Endothelial cell of umbilical vein (primary cell): ENCODE results near the gene CEP85L. TPM values are rescaled to one million over a fixed set of nuclear protein-coding genes. Genes with fewer than 3 reads are reported as not detected.

Experiments
- BruUV-seq: library from RNA; stranded (reverse); fragments of 400-500 nt; replicated peaks from 2 replicates; lab custom pipeline; 2021; lab: Mats Ljungman, UMichigan
- CTCF ChIA-PET: fragments of 300-600, 350-600 bp; sonication (Branson Sonifier 250); formaldehyde crosslinking; loops from one replicate; lab custom pipeline; 2021; ENCODE audit warnings: antibody characterized with exemption, inconsistent platforms; lab: Charles Lee
- POLR2A ChIA-PET: fragments of 300-600, 350-600 bp; sonication (Branson Sonifier 250); formaldehyde crosslinking; loops from one replicate; lab custom pipeline; 2021; ENCODE audit warnings: antibody characterized with exemption, inconsistent platforms; lab: Charles Lee
- DNase-seq: peaks from one replicate; pipeline ENCODE4 v3.0.0-alpha.2; 2011; ENCODE audit warnings: low read depth, low spot score
- FAIRE-seq: peaks from 2 replicates; lab custom pipeline; 2011; peaks lifted over from hg19 to GRCh38; lab: Jason Lieb, UNC
- H2AFZ ChIP-seq: 2 replicates; pipeline ENCODE4 v1.6.0; 2012; ENCODE audit warnings: low read depth, low read length, control low read depth, inconsistent platforms
- H3K27ac ChIP-seq: 2 replicates; pipeline ENCODE4 v1.5.1; 2011; ENCODE audit warnings: low read depth, mild to moderate bottlenecking, control low read depth, low read length, moderate library complexity; ENCODE audit not compliant: insufficient read depth
- H3K27me3 ChIP-seq, 2 experiments: 2 replicates each; pipeline versions ENCODE4 v1.6.0 to v1.6.1; 2011; ENCODE audit warnings: low read length in 2 of 2, mixed read lengths in 1 of 2; ENCODE audit not compliant: control insufficient read depth in 2 of 2, insufficient read depth in 2 of 2
- H3K36me3 ChIP-seq, 2 experiments: 2 replicates in 1 of 2; 3 replicates in 1 of 2; pipeline ENCODE4 v1.5.1; 2011; ENCODE audit warnings: low read length in 2 of 2, mild to moderate bottlenecking in 1 of 2, moderate library complexity in 1 of 2; ENCODE audit not compliant: control insufficient read depth in 2 of 2, insufficient read depth in 2 of 2; ENCODE audit errors: extremely low read depth in 1 of 2
- H3K4me1 ChIP-seq: 3 replicates; pipeline ENCODE4 v1.5.1; 2011; ENCODE audit warnings: mild to moderate bottlenecking, low read length; ENCODE audit not compliant: control insufficient read depth, insufficient read depth; ENCODE audit errors: extremely low read depth
- H3K4me2 ChIP-seq: 2 replicates; pipeline ENCODE4 v1.6.1; 2011; ENCODE audit warnings: low read length, control low read depth, mixed read lengths; ENCODE audit not compliant: insufficient read depth
- H3K4me3 ChIP-seq, 3 experiments: fragments of 200-600 bp in 1 of 3; sonication (generic), shearing (Covaris generic) in 1 of 3; replicated peaks in 1 of 3; 2 replicates each; pipeline ENCODE4 v1.5.1; 2011 to 2016; ENCODE audit warnings: control low read depth in 3 of 3, low read length in 3 of 3, mild to moderate bottlenecking in 2 of 3, inconsistent platforms in 1 of 3, low read depth in 1 of 3, moderate library complexity in 1 of 3; ENCODE audit not compliant: insufficient read depth in 1 of 3
- H3K79me2 ChIP-seq: 2 replicates; pipeline ENCODE4 v1.6.0; 2012; ENCODE audit warnings: low read length, inconsistent platforms; ENCODE audit not compliant: control insufficient read depth, insufficient read depth
- H3K9ac ChIP-seq: replicated peaks from 2 replicates; pipeline ENCODE3; 2011; ENCODE audit warnings: low read length, control low read depth; ENCODE audit not compliant: insufficient read depth; ENCODE audit errors: extremely low read depth
- H3K9me1 ChIP-seq: replicated peaks from 3 replicates; pipeline ENCODE4 v1.6.0; 2011; ENCODE audit warnings: mild to moderate bottlenecking, low read length; ENCODE audit not compliant: control insufficient read depth, insufficient read depth; ENCODE audit errors: extremely low read depth
- H3K9me3 ChIP-seq: replicated peaks from 2 replicates; pipeline ENCODE4 v1.5.1; 2012; ENCODE audit warnings: low read length, inconsistent platforms; ENCODE audit not compliant: control insufficient read depth, insufficient read depth
- H4K20me1 ChIP-seq: replicated peaks from 2 replicates; pipeline ENCODE3; 2011; ENCODE audit warnings: mild to moderate bottlenecking, low read length; ENCODE audit not compliant: control insufficient read depth, insufficient read depth; ENCODE audit errors: extremely low read depth
- EZH2 ChIP-seq: IDR thresholded peaks from 2 replicates; pipeline ENCODE4 v1.6.1; 2012; ENCODE audit warnings: borderline replicate concordance, low read depth, mild to moderate bottlenecking, moderate library complexity, low read length, inconsistent platforms; ENCODE audit not compliant: severe bottlenecking
- GATA2 ChIP-seq: IDR thresholded peaks from 2 replicates; pipeline ENCODE4 v1.7.0; 2011; ENCODE audit warnings: low read depth, mild to moderate bottlenecking, moderate library complexity, mixed read lengths, low read length; ENCODE audit not compliant: insufficient read length, insufficient read depth
- POLR2A ChIP-seq: IDR thresholded peaks from 2 replicates; pipeline ENCODE4 v1.6.1; 2012; ENCODE audit warnings: low read depth, mild to moderate bottlenecking, control low read depth, low read length
- dilution Hi-C: fragments of 300-500 bp; cut with MboI; formaldehyde crosslinking; loops from one replicate; pipeline ENCODE4 v1.15.0; 2019; ENCODE audit warnings: low sequenced_read_pairs; ENCODE audit not compliant: extremely low pct_ligation_motif_present
- intact Hi-C: fragments of 100-400 bp; cut with micrococcal nuclease; formaldehyde crosslinking; loops from one replicate; pipeline ENCODE4 v1.10.0; 2022
- polyA plus RNA-seq, 4 experiments: library from polyadenylated mRNA; depleted of rRNA in 3 of 4; stranded (reverse) in 3 of 4; unstranded in 1 of 4; fragments of >200 nt; gene quantifications; 2 replicates each; pipeline versions ENCODE4 v1.2.1 to v1.2.3, GENCODE V29; 2011 to 2012; ENCODE audit warnings: missing spikeins in 1 of 4
- total RNA-seq: library from RNA; stranded (reverse); gene quantifications from 2 replicates; pipeline ENCODE4 v1.2.3, GENCODE V29; 2021
- TF ChIP-seq, protein P1 (sequence below), 2 donors: IDR thresholded peaks; 1 replicate in 1 of 2; 2 replicates in 1 of 2; pipeline ENCODE4 v1.5.1; 2011; ENCODE audit warnings: low read length in 2 of 2, mild to moderate bottlenecking in 2 of 2, moderate library complexity in 2 of 2, control low read depth in 1 of 2, inconsistent platforms in 1 of 2, low read depth in 1 of 2; ENCODE audit not compliant: insufficient read depth in 1 of 2; ENCODE audit errors: extremely low read depth in 1 of 2
- TF ChIP-seq, protein P2 (sequence below): IDR thresholded peaks from 2 replicates; pipeline ENCODE4 v1.6.1; 2011; ENCODE audit not compliant: insufficient read depth, insufficient read length

The CEP85L gene
- total and polyA plus RNA-seq, 2 donors (not counting 3 experiments of a cell fraction or from before 2014, with no cell fraction given): 1.8 to 9.2 TPM

DNA sequence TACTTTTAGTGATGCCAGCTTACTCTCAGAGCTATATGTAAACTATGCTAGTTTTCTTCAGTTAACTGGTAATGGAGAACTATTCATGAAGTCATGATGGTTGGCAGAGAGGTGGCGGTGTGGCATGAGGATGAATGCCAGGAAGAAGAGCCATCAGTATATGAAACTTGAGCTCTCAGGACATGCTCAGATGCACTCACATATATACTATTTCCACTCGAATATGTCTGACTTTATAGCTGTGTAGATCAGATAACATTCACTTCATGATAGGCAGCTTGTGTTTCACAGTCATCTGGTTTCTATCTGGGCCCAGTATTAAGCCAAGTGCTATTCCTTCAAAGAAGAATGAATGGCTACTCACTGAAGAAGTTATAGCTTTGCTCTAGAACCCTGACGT, 46.2 kb upstream of the CEP85L start:
- H3K9ac ChIP-seq: no peak overlapping the region
- H2AFZ ChIP-seq: no peak overlapping the region
- no peak overlapping the region for H3K27ac ChIP-seq
- H3K79me2 ChIP-seq: no peaks in the 10 kb centered on the region
- no peak overlapping the region for H3K4me2 ChIP-seq
- H3K9me1 ChIP-seq: no peaks in the 10 kb centered on the region
- BruUV-seq: no TSS peak
- no peaks in the 10 kb centered on the region for H3K9me3 ChIP-seq
- DNase-seq: no peak
- ChIA-PET CTCF (interaction anchor here (0.8 to 2.1 kb wide), 6 partner anchors 8 to 117 kb away, joined by 3 to 9 read pairs (median 6); no protein-coding TSS in a partner anchor), POLR2A (interaction anchor here (0.8 kb wide), 1 partner anchor 11 kb away, joined by 3 read pairs; no protein-coding TSS in a partner anchor)
- no peaks in the 10 kb centered on the region for H4K20me1 ChIP-seq
- H3K4me3 ChIP-seq: no peak overlapping the region
- no peaks in the 10 kb centered on the region for H3K36me3 ChIP-seq
- intact Hi-C loops (no loop called here), dilution Hi-C loops (no loop called here)
- no peaks in the 10 kb centered on the region for H3K4me1 ChIP-seq
- H3K27me3 ChIP-seq: no peaks in the 10 kb centered on the region
- TF ChIP-seq, protein P1, sequence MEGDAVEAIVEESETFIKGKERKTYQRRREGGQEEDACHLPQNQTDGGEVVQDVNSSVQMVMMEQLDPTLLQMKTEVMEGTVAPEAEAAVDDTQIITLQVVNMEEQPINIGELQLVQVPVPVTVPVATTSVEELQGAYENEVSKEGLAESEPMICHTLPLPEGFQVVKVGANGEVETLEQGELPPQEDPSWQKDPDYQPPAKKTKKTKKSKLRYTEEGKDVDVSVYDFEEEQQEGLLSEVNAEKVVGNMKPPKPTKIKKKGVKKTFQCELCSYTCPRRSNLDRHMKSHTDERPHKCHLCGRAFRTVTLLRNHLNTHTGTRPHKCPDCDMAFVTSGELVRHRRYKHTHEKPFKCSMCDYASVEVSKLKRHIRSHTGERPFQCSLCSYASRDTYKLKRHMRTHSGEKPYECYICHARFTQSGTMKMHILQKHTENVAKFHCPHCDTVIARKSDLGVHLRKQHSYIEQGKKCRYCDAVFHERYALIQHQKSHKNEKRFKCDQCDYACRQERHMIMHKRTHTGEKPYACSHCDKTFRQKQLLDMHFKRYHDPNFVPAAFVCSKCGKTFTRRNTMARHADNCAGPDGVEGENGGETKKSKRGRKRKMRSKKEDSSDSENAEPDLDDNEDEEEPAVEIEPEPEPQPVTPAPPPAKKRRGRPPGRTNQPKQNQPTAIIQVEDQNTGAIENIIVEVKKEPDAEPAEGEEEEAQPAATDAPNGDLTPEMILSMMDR (IDR thresholded peaks at IDR 0.05; ENCODE audit: extremely low read depth in 1 of 2, insufficient read depth in 1 of 2, low read depth in 1 of 2, low read length in 2 of 2): no peak
- TF ChIP-seq EZH2: no peak
- FAIRE-seq: no peak

DNA sequence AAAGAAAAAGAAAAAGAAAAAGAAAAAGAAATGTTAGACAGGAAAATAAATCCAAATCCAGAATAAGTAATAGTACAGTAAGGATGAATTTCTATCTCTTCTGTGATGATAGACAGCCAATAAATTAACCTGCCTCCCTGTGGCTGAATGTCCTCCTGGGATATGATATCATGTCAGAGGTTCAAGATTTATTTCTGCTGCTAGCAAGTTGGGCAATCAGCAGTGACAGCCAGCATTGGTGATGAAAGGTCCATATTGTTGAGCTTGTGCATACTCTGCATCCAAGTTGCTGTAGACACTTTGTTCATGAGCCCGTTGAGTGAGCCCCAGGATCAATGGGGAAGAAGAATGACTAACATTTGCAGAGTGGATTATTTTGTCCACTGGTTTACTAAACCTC, 44.9 kb upstream of the CEP85L start:
- no peaks in the 10 kb centered on the region for H3K4me1 ChIP-seq
- H3K36me3 ChIP-seq: no peaks in the 10 kb centered on the region
- H4K20me1 ChIP-seq: no peaks in the 10 kb centered on the region
- H3K9me3 ChIP-seq: no peaks in the 10 kb centered on the region
- no peak overlapping the region for H3K27ac ChIP-seq
- H2AFZ ChIP-seq: no peak overlapping the region
- TF ChIP-seq POLR2A: no peak
- TF ChIP-seq GATA2: no peak
- TF ChIP-seq, protein P2, sequence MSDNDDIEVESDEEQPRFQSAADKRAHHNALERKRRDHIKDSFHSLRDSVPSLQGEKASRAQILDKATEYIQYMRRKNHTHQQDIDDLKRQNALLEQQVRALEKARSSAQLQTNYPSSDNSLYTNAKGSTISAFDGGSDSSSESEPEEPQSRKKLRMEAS: no peak
- POLR2A ChIA-PET: no interaction called here
- DNase-seq: no peak
- CTCF ChIA-PET: interaction anchor here (2.1 kb wide), 2 partner anchors 12 to 104 kb away, joined by 7 read pairs; no protein-coding TSS in a partner anchor
- dilution Hi-C loops (no loop called here), intact Hi-C loops (no loop called here)
- H3K4me3 ChIP-seq: no peak overlapping the region
- no TSS peak for BruUV-seq
- no peaks in the 10 kb centered on the region for H3K27me3 ChIP-seq
- no peak overlapping the region for H3K9ac ChIP-seq
- H3K4me2 ChIP-seq: no peak overlapping the region
- no peak for FAIRE-seq
- no peaks in the 10 kb centered on the region for H3K9me1 ChIP-seq
- H3K79me2 ChIP-seq: no peaks in the 10 kb centered on the region
